Measurements from ENCODE around the gene LNPEP. TPM values are rescaled to one million over a fixed set of nuclear protein-coding genes. Genes with fewer than 3 reads are reported as not detected.

Gene LNPEP
- total RNA-seq, 1 experiment from 2014 or later, result 6.4 TPM

DNA sequence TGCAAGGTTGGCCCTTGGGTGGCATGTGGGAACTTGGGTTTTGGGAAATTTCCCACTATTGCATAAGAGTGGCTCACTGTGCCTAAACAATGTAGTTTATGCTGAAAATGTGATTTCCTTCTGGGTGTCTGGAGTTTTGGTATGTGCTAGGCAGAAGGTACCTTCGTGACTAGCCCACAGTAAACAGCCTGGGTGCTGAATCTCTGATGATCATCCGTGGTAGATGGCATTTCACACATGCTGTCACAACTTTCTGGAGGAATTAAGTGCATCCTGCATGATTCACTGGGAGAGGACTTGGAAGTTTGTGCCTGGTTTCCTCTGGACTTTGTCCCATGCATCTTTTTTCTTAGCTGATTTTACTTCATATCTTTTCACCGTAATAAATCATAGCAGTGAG lies 64.5 kb downstream of the LNPEP start (continued):
- TF ChIP-seq, protein P1, sequence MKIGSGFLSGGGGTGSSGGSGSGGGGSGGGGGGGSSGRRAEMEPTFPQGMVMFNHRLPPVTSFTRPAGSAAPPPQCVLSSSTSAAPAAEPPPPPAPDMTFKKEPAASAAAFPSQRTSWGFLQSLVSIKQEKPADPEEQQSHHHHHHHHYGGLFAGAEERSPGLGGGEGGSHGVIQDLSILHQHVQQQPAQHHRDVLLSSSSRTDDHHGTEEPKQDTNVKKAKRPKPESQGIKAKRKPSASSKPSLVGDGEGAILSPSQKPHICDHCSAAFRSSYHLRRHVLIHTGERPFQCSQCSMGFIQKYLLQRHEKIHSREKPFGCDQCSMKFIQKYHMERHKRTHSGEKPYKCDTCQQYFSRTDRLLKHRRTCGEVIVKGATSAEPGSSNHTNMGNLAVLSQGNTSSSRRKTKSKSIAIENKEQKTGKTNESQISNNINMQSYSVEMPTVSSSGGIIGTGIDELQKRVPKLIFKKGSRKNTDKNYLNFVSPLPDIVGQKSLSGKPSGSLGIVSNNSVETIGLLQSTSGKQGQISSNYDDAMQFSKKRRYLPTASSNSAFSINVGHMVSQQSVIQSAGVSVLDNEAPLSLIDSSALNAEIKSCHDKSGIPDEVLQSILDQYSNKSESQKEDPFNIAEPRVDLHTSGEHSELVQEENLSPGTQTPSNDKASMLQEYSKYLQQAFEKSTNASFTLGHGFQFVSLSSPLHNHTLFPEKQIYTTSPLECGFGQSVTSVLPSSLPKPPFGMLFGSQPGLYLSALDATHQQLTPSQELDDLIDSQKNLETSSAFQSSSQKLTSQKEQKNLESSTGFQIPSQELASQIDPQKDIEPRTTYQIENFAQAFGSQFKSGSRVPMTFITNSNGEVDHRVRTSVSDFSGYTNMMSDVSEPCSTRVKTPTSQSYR (CRISPR knock-in tag; IDR thresholded peaks at IDR 0.05), result no peak
- no peak for TF ChIP-seq KAT7 (CRISPR knock-in tag; IDR thresholded peaks at IDR 0.05; ENCODE audit: borderline replicate concordance)

DNA sequence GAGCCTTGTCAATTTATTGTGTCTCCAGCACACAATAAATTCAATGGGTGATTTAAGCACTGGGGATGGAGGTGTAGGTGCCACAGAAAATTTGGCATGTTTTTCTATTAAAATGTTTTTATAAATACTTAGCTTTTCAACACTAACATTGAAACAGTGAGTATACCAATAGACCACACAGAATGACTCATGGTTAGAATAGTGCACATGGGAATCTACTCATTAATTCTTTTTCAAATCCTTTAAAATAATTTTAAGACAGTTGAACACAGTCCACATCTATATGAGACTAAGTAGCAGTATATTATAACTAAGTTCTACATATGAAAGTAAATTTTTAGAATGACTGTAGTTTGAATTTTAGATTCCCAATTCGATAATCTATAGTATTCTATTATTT lies 67.1 kb downstream of the LNPEP start:
- Mint-ChIP-seq H3K27ac (no peak overlapping the region), H3K4me3 (no peak overlapping the region), H3K36me3 (no peaks in the 10 kb centered on the region), H3K9me3 (no peaks in the 10 kb centered on the region), H3K4me1 (peaks cover 5% of the 10 kb centered on the region), H3K27me3 (ENCODE audit: low read depth) (no peaks in the 10 kb centered on the region)
- no peak for DNase-seq (ENCODE audit: low spot score)
- TF ChIP-seq, protein P2, sequence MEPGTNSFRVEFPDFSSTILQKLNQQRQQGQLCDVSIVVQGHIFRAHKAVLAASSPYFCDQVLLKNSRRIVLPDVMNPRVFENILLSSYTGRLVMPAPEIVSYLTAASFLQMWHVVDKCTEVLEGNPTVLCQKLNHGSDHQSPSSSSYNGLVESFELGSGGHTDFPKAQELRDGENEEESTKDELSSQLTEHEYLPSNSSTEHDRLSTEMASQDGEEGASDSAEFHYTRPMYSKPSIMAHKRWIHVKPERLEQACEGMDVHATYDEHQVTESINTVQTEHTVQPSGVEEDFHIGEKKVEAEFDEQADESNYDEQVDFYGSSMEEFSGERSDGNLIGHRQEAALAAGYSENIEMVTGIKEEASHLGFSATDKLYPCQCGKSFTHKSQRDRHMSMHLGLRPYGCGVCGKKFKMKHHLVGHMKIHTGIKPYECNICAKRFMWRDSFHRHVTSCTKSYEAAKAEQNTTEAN (CRISPR knock-in tag; IDR thresholded peaks at IDR 0.05), result no peak
- ChIA-PET CTCF (no interaction called here), POLR2A (no interaction called here)
- no peak for ATAC-seq

DNA sequence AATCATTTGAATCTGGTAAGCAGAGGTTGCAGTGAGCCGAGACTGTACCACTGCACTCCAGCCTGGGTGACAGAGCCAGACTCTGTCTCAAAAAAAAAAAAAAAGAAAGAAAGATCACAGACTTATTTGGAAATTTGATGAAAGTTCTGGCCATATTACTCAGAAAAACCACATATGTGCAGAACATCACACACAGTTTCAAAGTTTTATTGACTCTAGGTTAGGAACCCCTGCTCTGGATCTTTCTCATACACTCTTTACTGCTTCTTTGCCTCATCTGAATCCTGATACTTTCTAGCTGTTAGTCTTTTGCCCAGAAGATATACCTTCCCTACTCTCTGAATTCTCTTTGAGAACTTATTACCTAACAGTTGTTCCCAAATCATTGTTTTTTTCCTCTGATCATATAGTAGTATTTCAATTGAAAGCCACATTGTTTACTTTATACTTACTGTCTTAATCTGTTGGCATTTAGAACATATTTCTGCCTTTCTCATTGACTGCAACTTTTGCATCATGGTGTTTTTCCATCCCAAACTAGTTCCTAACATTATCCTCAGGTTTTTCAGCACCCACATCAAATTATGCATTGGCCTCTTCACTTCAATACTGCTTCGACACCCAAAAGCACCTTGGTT lies 68.7 kb downstream of the LNPEP start:
- Mint-ChIP-seq H3K4me1 (peaks cover 5% of the 10 kb centered on the region), H3K27ac (no peak overlapping the region), H3K27me3 (ENCODE audit: low read depth) (no peaks in the 10 kb centered on the region), H3K4me3 (no peak overlapping the region), H3K9me3 (no peaks in the 10 kb centered on the region), H3K36me3 (no peaks in the 10 kb centered on the region)
- DNase-seq (ENCODE audit: low spot score), result no peak
- ChIA-PET CTCF (no interaction called here), POLR2A (no interaction called here)
- ATAC-seq, result no peak
- TF ChIP-seq ELF4 (CRISPR knock-in tag; IDR thresholded peaks at IDR 0.05; ENCODE audit: low read depth) (no peak), GABPB1 (CRISPR knock-in tag; IDR thresholded peaks at IDR 0.05) (no peak), ZNF416 (CRISPR knock-in tag; IDR thresholded peaks at IDR 0.05) (no peak), TCF7 (CRISPR knock-in tag; IDR thresholded peaks at IDR 0.05; ENCODE audit: low read depth) (no peak), JAZF1 (CRISPR knock-in tag; IDR thresholded peaks at IDR 0.05) (no peak), NFYB (CRISPR knock-in tag; conservative IDR thresholded peaks at IDR 0.05; ENCODE audit: low read depth) (no peak), JUN (CRISPR knock-in tag; IDR thresholded peaks at IDR 0.05) (no peak), NR1H2 (CRISPR knock-in tag; IDR thresholded peaks at IDR 0.05) (no peak), RORB (CRISPR knock-in tag; IDR thresholded peaks at IDR 0.05) (no peak), ZNF138 (CRISPR knock-in tag; conservative IDR thresholded peaks at IDR 0.05) (no peak), CREM (CRISPR knock-in tag; IDR thresholded peaks at IDR 0.05) (no peak)
- TF ChIP-seq, protein P3, sequence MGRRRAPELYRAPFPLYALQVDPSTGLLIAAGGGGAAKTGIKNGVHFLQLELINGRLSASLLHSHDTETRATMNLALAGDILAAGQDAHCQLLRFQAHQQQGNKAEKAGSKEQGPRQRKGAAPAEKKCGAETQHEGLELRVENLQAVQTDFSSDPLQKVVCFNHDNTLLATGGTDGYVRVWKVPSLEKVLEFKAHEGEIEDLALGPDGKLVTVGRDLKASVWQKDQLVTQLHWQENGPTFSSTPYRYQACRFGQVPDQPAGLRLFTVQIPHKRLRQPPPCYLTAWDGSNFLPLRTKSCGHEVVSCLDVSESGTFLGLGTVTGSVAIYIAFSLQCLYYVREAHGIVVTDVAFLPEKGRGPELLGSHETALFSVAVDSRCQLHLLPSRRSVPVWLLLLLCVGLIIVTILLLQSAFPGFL (CRISPR knock-in tag; IDR thresholded peaks at IDR 0.05; ENCODE audit: borderline replicate concordance), result no peak
- TF ChIP-seq, protein P4, sequence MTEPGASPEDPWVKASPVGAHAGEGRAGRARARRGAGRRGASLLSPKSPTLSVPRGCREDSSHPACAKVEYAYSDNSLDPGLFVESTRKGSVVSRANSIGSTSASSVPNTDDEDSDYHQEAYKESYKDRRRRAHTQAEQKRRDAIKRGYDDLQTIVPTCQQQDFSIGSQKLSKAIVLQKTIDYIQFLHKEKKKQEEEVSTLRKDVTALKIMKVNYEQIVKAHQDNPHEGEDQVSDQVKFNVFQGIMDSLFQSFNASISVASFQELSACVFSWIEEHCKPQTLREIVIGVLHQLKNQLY (CRISPR knock-in tag; IDR thresholded peaks at IDR 0.05), result no peak
- TF ChIP-seq, protein P5, sequence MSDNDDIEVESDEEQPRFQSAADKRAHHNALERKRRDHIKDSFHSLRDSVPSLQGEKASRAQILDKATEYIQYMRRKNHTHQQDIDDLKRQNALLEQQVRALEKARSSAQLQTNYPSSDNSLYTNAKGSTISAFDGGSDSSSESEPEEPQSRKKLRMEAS (CRISPR knock-in tag; IDR thresholded peaks at IDR 0.05), result no peak
- TF ChIP-seq, protein P6, sequence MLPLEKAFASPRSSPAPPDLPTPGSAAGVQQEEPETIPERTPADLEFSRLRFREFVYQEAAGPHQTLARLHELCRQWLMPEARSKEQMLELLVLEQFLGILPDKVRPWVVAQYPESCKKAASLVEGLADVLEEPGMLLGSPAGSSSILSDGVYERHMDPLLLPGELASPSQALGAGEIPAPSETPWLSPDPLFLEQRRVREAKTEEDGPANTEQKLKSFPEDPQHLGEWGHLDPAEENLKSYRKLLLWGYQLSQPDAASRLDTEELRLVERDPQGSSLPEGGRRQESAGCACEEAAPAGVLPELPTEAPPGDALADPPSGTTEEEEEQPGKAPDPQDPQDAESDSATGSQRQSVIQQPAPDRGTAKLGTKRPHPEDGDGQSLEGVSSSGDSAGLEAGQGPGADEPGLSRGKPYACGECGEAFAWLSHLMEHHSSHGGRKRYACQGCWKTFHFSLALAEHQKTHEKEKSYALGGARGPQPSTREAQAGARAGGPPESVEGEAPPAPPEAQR (CRISPR knock-in tag; IDR thresholded peaks at IDR 0.05), result no peak
- TF ChIP-seq, protein P7, sequence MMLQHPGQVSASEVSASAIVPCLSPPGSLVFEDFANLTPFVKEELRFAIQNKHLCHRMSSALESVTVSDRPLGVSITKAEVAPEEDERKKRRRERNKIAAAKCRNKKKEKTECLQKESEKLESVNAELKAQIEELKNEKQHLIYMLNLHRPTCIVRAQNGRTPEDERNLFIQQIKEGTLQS (CRISPR knock-in tag; conservative IDR thresholded peaks at IDR 0.05), result no peak

Data from WTC11 (cell line).